Non-pigmented ciliary epithelial cell (primary cell): ENCODE results near the gene RNF11.

Source experiments
- DNase-seq: peaks from one replicate; pipeline ENCODE4 v3.0.0-alpha.2; 2010; ENCODE audit warnings: low read depth

Gene RNF11

DNA sequence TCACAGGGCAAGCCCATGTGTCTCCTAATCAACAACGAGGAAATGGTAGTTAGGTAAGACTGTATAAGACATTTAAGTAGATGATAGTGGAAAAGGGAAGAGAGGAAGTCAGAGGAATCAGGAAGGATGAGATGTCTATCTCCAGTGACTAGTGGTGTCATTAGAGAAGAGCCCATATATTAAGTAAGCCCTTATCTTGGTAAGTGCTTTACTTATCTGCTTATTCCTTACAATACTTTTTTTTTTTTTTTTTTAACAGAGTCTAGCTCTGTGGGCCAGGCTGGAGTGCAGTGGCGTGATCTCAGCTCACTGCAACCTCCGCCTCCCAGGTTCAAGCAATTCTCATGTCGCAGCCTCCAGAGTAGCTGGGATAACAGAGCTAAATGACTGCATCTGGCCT, 29.5 kb downstream of the RNF11 start:
- no peak for DNase-seq

GRCh38 chr1:51266181-51266580, 30.1 kb downstream of the RNF11 start:
- DNase-seq = no peak

GRCh38 chr1:51266791-51267190, 30.7 kb downstream of the RNF11 start:
- DNase-seq = no peak

DNA sequence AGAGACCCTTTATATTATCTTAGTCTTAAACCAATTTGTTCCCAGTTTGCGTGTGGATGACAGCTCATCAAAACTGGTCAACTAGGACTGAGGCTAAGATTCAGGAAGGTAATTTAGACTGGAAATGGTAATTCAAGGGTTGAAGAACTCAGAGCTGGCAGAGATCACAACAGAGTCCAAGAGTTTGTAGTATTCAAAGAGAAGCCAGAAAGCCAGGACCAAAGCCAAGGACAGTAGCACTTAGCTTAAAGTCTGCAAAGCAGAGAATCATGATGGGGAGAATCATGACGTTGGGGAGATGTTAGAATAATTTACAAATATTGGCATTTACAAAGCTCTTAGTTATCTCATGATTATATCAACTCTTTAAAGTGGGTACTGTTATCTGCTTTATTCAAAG, 32.6 kb downstream of the RNF11 start:
- DNase-seq = no peak

GRCh38 chr1:51270751-51271150, 34.7 kb downstream of the RNF11 start:
- DNase-seq = no peak

GRCh38 chr1:51272916-51273315, 36.8 kb downstream of the RNF11 start:
- DNase-seq = no peak

DNA sequence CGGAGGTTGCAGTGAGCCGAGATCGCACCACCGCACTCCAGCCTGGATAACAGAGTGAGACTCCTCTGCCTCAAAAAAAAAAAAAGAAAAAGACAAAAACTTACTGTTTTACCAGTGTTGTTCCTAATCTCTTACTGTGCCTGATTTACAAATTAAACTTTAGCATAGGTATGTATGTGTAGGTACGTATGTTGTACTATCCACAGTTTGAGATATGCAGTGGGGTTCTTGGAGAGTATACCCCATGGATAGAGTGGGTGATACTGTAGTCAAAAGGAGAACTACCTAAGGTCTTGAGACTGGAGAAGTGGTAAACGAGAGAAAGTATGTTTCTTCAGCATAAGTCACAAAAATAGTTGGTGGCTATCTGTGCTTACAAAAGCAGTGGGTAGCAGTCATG, 38.6 kb downstream of the RNF11 start:
- DNase-seq = no peak

- no peak for DNase-seq
These were observed 40.2 kb downstream of the RNF11 start for GRCh38 chr1:51276286-51276685.

- no peak for DNase-seq
These were observed 44.4 kb downstream of the RNF11 start for GRCh38 chr1:51280321-51280978.

GRCh38 chr1:51281807-51282206, 45.7 kb downstream of the RNF11 start:
- no peak for DNase-seq

DNA sequence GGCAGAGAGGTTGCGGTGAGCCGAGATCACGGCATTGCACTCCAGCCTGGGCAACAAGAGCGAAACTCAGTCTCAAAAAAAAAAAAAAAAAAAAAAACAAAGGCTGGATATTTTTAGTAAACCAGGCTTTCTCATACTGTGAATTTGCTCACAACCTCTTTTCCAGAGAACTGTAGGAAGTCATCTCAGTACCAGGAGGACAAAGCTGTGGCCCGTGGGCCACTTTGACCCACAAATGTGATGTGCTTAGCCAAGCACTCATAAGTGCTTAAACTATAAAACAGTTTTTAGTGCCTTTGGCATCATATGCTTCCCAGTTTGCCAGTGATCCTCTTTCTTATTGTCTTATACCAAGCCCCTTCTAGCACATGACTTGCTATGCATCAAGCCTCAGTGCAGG, 46.5 kb downstream of the RNF11 start:
- no peak for DNase-seq

DNA sequence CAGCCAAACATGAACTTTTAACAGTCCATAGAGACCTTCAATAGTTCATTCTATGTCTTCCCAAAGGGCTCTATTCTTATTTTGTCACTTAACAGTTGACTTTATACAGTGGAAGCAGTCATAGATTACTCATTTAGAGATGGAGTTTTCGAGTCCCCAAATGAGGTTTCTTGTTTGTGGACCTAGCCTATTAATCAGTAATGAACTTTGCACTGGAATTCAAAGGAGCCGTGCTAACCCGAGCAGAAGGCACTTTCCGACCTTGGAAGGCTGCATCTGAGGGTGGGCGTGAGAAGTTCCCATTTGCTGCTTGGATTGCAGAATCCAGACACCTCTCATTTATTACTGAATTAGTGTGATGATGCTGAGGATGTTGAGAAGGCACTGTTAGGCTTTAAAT, 47.9 kb downstream of the RNF11 start:
- no peak for DNase-seq

GRCh38 chr1:51284487-51284954, 48.4 kb downstream of the RNF11 start:
- no peak for DNase-seq

DNA sequence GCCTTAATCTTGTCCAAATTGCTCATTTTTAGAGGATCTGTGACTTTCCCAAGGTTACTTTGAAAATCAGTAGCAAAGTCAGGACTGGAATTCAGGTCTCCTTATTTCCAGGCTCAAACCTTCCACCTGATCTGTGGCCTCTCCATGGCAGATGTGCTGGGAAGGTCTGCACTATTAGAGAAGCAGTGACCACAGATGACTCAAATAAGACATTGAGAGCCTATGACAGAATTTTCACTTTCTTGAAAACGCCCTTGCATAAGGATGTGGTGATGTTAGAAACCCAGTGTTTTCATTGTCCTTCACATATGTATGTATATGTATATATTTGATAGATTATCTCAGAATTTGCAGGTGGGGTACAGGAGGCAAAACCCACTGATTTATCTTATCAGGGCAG, 49.0 kb downstream of the RNF11 start:
- DNase-seq = no peak

DNA sequence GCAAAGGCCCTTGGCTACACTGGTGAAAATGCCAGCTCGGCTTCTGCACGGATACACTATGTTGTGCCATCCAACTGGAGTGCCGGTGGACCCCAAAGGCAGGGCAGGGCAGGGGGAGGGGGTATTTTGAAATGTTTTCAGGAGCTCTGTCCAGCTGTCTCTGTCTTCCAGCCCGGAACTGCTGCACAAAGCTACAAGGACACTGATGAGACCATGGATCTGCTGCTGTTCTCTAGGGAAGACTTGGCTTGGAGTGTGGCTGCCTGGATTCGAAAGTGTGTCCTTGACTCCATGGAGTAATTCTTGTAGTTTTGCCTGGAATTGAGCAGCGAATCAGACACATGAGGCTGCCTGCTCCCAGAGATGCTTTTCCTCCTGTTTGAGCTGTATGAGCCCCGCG, 51.9 kb downstream of the RNF11 start:
- DNase-seq = no peak

GRCh38 chr1:51288578-51288977, 52.5 kb downstream of the RNF11 start:
- no peak for DNase-seq

GRCh38 chr1:51289676-51290488, 53.8 kb downstream of the RNF11 start:
- DNase-seq = no peak

DNA sequence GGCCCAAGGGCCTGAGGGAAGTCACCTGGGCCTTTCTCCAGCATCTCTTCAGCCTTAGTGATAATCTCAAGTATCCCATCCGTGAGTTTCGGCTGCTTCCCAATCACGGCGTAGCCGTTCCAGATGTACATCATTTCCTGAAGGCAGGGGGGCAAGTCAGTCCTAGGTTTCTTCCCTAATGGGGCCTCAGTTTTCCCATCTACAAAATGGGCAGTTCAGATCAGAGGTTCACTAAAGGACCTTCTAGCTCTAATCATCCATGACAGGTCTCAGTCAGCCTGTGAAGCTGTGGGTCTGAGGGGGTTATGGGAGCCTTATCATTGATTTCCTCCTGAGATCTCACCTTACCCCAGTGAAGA, 54.4 kb downstream of the RNF11 start:
- DNase-seq = no peak

DNA sequence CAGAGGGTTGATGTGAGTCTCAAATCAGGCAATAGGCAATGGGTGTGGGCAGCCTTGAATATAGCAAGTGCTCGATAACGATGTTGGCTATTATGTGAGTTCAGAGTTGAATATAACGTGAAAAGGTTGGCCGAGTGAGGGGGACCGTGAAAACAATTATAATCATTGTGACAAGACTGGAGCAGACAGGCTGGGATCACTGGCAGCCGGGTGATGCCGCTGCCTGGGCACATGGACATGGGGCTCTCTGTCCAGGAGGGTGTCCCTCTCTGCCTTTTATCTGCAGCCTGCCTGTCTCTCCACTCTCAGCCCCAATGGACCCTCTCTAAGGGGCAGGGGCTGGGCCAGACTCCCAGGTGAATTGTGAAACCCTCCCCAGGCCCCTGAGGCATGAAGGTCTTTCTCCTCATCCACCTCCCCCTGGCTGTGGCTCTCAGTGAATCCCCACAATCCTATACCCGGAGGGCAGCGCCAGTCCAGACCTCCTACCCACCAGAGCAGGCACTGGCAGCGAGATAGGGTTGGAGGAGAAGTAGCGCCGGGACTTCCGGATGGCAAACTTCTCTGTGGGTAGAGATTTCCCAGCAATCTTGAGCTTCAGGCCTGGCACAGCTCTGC, 57.9 kb downstream of the RNF11 start:
- DNase-seq = no peak

- DNase-seq = no peak
These were observed 58.6 kb downstream of the RNF11 start for GRCh38 chr1:51294566-51295184.

DNA sequence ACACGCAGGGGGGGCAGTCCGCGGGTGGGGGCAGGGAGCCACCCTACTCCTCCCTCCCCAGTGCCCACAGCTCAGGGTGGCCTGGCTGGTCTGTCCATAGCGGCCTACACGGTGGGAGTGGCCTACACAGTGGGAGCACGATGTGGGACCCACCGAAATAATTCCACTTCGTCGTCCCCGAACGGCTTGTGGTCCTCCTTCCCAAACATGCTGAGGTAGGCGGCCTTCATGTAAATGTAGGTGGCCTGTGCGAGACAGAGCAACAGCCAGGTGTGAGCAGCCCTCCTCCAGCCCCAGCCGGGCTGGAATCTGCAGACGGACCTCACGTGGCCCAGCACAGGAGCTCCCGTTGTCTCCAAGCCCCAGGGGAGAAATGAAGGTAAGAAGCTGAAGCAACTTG, 59.9 kb downstream of the RNF11 start:
- no peak for DNase-seq

DNA sequence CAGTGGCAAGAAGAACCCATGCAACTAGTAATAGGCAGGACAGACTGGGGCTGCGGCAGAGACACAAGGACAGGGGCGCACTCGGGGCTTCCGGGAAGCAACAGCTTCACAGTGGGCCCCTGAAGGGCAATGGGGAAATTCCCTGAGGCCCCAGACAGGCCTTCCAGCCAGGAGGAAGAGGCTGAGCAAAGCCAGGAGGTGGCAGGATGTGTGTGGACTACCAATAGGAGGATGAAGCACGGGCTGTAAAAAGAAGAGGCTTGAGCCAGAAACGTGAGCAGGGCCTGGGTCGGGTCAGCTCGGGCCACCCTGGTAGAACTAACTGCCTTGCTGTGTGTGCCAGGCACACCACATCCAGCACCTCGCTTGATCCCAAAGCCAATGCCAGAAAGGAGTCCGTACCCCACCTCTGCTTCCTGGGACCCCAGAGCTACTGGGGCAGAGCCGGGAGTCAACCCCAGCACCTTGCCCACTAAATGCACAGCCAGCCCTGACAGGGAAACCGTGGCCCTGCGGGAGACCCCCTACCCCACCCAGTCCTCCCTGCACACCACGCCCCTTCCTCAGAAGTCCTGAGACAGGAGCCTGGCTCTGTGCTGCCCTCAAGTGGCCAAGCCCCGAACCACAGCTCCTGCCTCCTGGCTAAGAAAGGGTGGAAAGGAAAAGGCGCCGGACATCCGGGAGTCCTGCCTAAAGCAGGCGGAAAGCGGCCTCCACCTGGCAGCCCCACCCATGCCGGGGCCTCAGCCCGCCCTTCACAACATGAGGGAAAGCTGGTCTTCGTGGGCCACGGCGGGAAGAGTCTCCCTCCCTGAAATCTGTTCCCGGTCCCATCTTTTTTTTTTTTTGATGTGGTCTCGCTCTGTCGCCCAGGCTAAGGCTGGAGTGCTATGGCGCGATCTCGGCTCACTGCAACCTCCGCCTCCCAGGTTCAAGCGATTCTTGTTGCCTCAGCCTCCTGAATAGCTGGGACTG, 60.6 kb downstream of the RNF11 start:
- DNase-seq = no peak
